SIG-M5 (cell line): Measurements from ENCODE around the gene FAM181A.

Experiments
- DNase-seq: peaks from one replicate; lab custom pipeline; 2025; lab: John Stamatoyannopoulos, UW

The FAM181A gene

GRCh38 chr14:93962701-93963601, 35.8 kb downstream of the FAM181A start:
- DNase-seq: peak; percentile 37

GRCh38 chr14:93963692-93964091, 36.5 kb downstream of the FAM181A start:
- DNase-seq: no peak

GRCh38 chr14:93964281-93964680, 37.1 kb downstream of the FAM181A start:
- DNase-seq: no peak

- DNase-seq: no peak
Observed at GRCh38 chr14:93964820-93965286, 37.7 kb downstream of the FAM181A start.

GRCh38 chr14:93965287-93965821, 38.2 kb downstream of the FAM181A start:
- DNase-seq: no peak

GRCh38 chr14:93965946-93966474, 38.9 kb downstream of the FAM181A start:
- no peak for DNase-seq

GRCh38 chr14:93967637-93968250, 40.6 kb downstream of the FAM181A start:
- no peak for DNase-seq

GRCh38 chr14:93969082-93969828, 42.1 kb downstream of the FAM181A start:
- no peak for DNase-seq

- no peak for DNase-seq
Observed at GRCh38 chr14:93970585-93970964, 43.4 kb downstream of the FAM181A start.

- DNase-seq: no peak
Observed at GRCh38 chr14:93970965-93971634, 44.0 kb downstream of the FAM181A start.

GRCh38 chr14:93971635-93972027, 44.5 kb downstream of the FAM181A start:
- DNase-seq: no peak

- no peak for DNase-seq
Observed at GRCh38 chr14:93972618-93973205, 45.6 kb downstream of the FAM181A start.

- DNase-seq: no peak
Observed at GRCh38 chr14:93973607-93974006, 46.5 kb downstream of the FAM181A start.

GRCh38 chr14:93974299-93974698, 47.2 kb downstream of the FAM181A start:
- DNase-seq: no peak

GRCh38 chr14:93974833-93975232, 47.7 kb downstream of the FAM181A start:
- DNase-seq: no peak

GRCh38 chr14:93975791-93976476, 48.8 kb downstream of the FAM181A start:
- no peak for DNase-seq

GRCh38 chr14:93976477-93977057, 49.4 kb downstream of the FAM181A start, which contains the start of gene ASB2:
Gene ASB2 (minus strand): TSS chr14:93976570. CDS start chr14:93964539, 12,031 bp downstream.
- DNase-seq: no peak

- no peak for DNase-seq
Observed at GRCh38 chr14:93977171-93977570, 50.0 kb downstream of the FAM181A start.

GRCh38 chr14:93977790-93978581, 50.8 kb downstream of the FAM181A start:
- no peak for DNase-seq
